HL-60 (cell line): ENCODE data around the gene C2orf72.

ENCODE experiments used
- GABPA ChIP-seq: IDR thresholded peaks from 2 replicates; pipeline ENCODE4 v1.6.1; 2012; ENCODE audit warnings: low read depth
- POLR2AphosphoS5 ChIP-seq: IDR thresholded peaks from 2 replicates; pipeline ENCODE4 v1.6.1; 2012; ENCODE audit warnings: low read depth
- SPI1 ChIP-seq: IDR thresholded peaks from 2 replicates; pipeline ENCODE4 v1.6.1; 2012; ENCODE audit warnings: low read depth, mild to moderate bottlenecking, borderline replicate concordance
- TF ChIP-seq, protein P1 (sequence below): IDR thresholded peaks from one replicate; pipeline ENCODE4 v1.5.1; 2011; ENCODE audit warnings: low read length, control low read depth, inconsistent platforms; ENCODE audit not compliant: insufficient read depth
- TF ChIP-seq, protein P2 (sequence below): IDR thresholded peaks from 2 replicates; pipeline ENCODE4 v1.6.1; 2012; ENCODE audit warnings: low read depth; ENCODE audit not compliant: insufficient replicate concordance

DNA sequence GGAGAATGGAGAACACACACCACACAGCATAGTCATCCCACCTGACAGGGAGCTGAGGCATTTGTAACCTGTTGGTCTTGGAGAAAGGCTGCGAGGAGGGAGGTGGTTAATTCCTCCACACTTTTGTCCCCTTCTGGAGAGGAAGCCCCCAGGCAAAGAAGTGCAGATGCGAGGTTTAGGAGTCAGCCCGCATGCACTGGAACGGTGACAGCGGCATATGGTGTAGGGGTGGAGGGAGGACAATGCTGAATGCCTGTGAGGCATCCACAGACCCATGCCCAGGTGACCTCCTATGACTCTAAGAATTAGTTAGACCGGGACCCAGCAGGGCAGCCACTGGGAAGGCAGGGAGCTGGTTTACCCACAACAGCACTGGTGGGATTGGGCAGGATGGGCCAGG, 29.2 kb upstream of the C2orf72 start:
- no peak for TF ChIP-seq GABPA
- TF ChIP-seq, protein P1, sequence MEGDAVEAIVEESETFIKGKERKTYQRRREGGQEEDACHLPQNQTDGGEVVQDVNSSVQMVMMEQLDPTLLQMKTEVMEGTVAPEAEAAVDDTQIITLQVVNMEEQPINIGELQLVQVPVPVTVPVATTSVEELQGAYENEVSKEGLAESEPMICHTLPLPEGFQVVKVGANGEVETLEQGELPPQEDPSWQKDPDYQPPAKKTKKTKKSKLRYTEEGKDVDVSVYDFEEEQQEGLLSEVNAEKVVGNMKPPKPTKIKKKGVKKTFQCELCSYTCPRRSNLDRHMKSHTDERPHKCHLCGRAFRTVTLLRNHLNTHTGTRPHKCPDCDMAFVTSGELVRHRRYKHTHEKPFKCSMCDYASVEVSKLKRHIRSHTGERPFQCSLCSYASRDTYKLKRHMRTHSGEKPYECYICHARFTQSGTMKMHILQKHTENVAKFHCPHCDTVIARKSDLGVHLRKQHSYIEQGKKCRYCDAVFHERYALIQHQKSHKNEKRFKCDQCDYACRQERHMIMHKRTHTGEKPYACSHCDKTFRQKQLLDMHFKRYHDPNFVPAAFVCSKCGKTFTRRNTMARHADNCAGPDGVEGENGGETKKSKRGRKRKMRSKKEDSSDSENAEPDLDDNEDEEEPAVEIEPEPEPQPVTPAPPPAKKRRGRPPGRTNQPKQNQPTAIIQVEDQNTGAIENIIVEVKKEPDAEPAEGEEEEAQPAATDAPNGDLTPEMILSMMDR, result no peak
- TF ChIP-seq, protein P2, sequence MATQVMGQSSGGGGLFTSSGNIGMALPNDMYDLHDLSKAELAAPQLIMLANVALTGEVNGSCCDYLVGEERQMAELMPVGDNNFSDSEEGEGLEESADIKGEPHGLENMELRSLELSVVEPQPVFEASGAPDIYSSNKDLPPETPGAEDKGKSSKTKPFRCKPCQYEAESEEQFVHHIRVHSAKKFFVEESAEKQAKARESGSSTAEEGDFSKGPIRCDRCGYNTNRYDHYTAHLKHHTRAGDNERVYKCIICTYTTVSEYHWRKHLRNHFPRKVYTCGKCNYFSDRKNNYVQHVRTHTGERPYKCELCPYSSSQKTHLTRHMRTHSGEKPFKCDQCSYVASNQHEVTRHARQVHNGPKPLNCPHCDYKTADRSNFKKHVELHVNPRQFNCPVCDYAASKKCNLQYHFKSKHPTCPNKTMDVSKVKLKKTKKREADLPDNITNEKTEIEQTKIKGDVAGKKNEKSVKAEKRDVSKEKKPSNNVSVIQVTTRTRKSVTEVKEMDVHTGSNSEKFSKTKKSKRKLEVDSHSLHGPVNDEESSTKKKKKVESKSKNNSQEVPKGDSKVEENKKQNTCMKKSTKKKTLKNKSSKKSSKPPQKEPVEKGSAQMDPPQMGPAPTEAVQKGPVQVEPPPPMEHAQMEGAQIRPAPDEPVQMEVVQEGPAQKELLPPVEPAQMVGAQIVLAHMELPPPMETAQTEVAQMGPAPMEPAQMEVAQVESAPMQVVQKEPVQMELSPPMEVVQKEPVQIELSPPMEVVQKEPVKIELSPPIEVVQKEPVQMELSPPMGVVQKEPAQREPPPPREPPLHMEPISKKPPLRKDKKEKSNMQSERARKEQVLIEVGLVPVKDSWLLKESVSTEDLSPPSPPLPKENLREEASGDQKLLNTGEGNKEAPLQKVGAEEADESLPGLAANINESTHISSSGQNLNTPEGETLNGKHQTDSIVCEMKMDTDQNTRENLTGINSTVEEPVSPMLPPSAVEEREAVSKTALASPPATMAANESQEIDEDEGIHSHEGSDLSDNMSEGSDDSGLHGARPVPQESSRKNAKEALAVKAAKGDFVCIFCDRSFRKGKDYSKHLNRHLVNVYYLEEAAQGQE, result no peak
- no peak for TF ChIP-seq POLR2AphosphoS5
- TF ChIP-seq SPI1, result no peak
